Measurements from ENCODE around the gene AUH. TPM values are rescaled to one million over a fixed set of nuclear protein-coding genes. Genes with fewer than 3 reads are reported as not detected.

AUH gene
- total RNA-seq, 1 experiment from 2014 or later = 29.0 TPM

DNA sequence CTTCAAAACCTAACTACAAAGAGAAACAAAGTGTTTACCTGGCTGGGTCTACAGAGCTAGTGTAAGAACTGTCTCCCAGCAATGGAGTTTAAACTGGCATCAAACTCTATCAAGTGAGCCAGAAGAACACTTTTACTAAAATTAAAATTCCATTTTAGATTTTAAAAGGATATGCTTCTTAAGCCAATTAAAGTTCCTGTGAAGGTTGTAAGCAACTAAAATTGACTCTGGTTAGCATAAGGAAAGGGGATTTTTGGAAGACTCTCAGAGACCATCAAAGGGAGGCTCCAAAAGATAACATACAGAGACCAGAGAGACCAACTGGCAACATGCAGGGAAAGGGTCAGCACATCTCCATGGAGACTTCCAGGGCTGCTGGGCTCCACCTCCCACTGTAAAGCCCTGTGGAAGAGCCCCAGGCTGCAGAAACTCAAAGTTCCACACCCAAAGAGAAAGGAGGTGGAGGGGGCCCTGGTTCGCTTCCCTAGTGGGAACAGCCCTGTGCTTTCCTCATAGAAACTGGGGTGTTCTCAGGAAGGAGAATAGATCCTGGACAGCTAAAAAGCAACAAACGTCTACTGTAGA lies 91.7 kb downstream of the AUH start:
- H3K9ac ChIP-seq (ENCODE audit: low read length) = no peak overlapping the region
- H3K4me1 ChIP-seq (ENCODE audit: control insufficient read depth in 1 of 2, insufficient read depth in 2 of 2, low read length in 2 of 2) = peaks cover 2 to 13% of the 10 kb centered on the region in 2 experiments; a peak in 2 of 4 replicates
- no peak overlapping the region for H3K4me3 ChIP-seq (replicated peaks in 1 of 2; ENCODE audit: low read depth in 1 of 2, low read length in 2 of 2)
- DNase-seq (ENCODE audit: low read depth, low spot score) (no peak), ATAC-seq (no peak)
- H2AFZ ChIP-seq (ENCODE audit: low read depth, low read length, poor library complexity, severe bottlenecking) = no peak overlapping the region
- no peaks in the 10 kb centered on the region for H3K9me2 ChIP-seq (ENCODE audit: insufficient read depth)
- POLR2A ChIA-PET = no interaction called here
- no peaks in the 10 kb centered on the region for H3K27me3 ChIP-seq (ENCODE audit: insufficient read depth, low read length)
- no peaks in the 10 kb centered on the region; the same call in 1 of the 2 replicates for H3K79me2 ChIP-seq (ENCODE audit: insufficient read depth, low read length)
- intact Hi-C loops (cut with micrococcal nuclease) = no loop called here
- no peaks in the 10 kb centered on the region for H4K20me1 ChIP-seq (ENCODE audit: insufficient read depth)
- H3K27ac ChIP-seq (ENCODE audit: low read depth, low read length) = no peak overlapping the region
- no peaks in the 10 kb centered on the region for H3K9me3 ChIP-seq (ENCODE audit: control insufficient read depth in 1 of 2, insufficient read depth in 1 of 2, low read depth in 1 of 2, low read length in 2 of 2)
- no peak for TF ChIP-seq CBX3 (IDR thresholded peaks at IDR 0.05; ENCODE audit: low read depth)
- no peak for TF ChIP-seq ZNF274 (IDR thresholded peaks at IDR 0.05; ENCODE audit: low read depth, low read length)
- TF ChIP-seq, protein P1, sequence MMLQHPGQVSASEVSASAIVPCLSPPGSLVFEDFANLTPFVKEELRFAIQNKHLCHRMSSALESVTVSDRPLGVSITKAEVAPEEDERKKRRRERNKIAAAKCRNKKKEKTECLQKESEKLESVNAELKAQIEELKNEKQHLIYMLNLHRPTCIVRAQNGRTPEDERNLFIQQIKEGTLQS (IDR thresholded peaks at IDR 0.05) = no peak
- TF ChIP-seq, protein P2, sequence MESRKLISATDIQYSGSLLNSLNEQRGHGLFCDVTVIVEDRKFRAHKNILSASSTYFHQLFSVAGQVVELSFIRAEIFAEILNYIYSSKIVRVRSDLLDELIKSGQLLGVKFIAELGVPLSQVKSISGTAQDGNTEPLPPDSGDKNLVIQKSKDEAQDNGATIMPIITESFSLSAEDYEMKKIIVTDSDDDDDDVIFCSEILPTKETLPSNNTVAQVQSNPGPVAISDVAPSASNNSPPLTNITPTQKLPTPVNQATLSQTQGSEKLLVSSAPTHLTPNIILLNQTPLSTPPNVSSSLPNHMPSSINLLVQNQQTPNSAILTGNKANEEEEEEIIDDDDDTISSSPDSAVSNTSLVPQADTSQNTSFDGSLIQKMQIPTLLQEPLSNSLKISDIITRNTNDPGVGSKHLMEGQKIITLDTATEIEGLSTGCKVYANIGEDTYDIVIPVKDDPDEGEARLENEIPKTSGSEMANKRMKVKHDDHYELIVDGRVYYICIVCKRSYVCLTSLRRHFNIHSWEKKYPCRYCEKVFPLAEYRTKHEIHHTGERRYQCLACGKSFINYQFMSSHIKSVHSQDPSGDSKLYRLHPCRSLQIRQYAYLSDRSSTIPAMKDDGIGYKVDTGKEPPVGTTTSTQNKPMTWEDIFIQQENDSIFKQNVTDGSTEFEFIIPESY (IDR thresholded peaks at IDR 0.05; ENCODE audit: extremely low read depth, insufficient replicate concordance, low read length) = no peak
- TF ChIP-seq, protein P3, sequence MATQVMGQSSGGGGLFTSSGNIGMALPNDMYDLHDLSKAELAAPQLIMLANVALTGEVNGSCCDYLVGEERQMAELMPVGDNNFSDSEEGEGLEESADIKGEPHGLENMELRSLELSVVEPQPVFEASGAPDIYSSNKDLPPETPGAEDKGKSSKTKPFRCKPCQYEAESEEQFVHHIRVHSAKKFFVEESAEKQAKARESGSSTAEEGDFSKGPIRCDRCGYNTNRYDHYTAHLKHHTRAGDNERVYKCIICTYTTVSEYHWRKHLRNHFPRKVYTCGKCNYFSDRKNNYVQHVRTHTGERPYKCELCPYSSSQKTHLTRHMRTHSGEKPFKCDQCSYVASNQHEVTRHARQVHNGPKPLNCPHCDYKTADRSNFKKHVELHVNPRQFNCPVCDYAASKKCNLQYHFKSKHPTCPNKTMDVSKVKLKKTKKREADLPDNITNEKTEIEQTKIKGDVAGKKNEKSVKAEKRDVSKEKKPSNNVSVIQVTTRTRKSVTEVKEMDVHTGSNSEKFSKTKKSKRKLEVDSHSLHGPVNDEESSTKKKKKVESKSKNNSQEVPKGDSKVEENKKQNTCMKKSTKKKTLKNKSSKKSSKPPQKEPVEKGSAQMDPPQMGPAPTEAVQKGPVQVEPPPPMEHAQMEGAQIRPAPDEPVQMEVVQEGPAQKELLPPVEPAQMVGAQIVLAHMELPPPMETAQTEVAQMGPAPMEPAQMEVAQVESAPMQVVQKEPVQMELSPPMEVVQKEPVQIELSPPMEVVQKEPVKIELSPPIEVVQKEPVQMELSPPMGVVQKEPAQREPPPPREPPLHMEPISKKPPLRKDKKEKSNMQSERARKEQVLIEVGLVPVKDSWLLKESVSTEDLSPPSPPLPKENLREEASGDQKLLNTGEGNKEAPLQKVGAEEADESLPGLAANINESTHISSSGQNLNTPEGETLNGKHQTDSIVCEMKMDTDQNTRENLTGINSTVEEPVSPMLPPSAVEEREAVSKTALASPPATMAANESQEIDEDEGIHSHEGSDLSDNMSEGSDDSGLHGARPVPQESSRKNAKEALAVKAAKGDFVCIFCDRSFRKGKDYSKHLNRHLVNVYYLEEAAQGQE (IDR thresholded peaks at IDR 0.05; ENCODE audit: low read depth) = no peak
- no peak for TF ChIP-seq EZH2 (IDR thresholded peaks at IDR 0.05)
- TF ChIP-seq TCF7L2 (IDR thresholded peaks at IDR 0.05; ENCODE audit: borderline replicate concordance, extremely low read depth, insufficient read depth, insufficient read length) = no peak
- no peak for TF ChIP-seq RAD21 (IDR thresholded peaks at IDR 0.05; ENCODE audit: low read depth)
- no peak for TF ChIP-seq ZFX (IDR thresholded peaks at IDR 0.05)
- no peak for TF ChIP-seq CTCF (IDR thresholded peaks at IDR 0.05 in 2 of 3, conservative IDR thresholded peaks at IDR 0.05 in 1 of 3; ENCODE audit: borderline replicate concordance in 1 of 3, insufficient read depth in 1 of 3, low read depth in 2 of 3, low read length in 2 of 3)
- TF ChIP-seq JUND (IDR thresholded peaks at IDR 0.05) = no peak
- TF ChIP-seq ELF1 (IDR thresholded peaks at IDR 0.05; ENCODE audit: borderline replicate concordance, low read depth) = no peak
- CTCF ChIA-PET = no interaction called here
- no TSS peak for BruUV-seq (replicated peaks)
- RAD21 ChIA-PET (ENCODE audit: low non-redundant PET in 1 of 2, low total read pairs in 2 of 2, uncharacterized antibody in 2 of 2, unreplicated experiment in 2 of 2) = no interaction called here
- H3K36me3 ChIP-seq (ENCODE audit: control insufficient read depth in 1 of 2, insufficient read depth in 2 of 2, low read length in 2 of 2) = no peaks in the 10 kb centered on the region
- H3K4me2 ChIP-seq (ENCODE audit: low read length) = no peak overlapping the region

Measured in HCT116 (cell line).